Keratinocyte (primary cell): Measurements from ENCODE around the gene PTPMT1.

Experiments
- CTCF ChIP-seq, 3 experiments: IDR thresholded peaks in 1 of 3; conservative IDR thresholded peaks in 1 of 3; optimal IDR thresholded peaks in 1 of 3; 2 replicates in 2 of 3; 3 replicates in 1 of 3; pipeline versions ENCODE3 to v1.5.1; 2011; ENCODE audit warnings: low read length in 3 of 3, mild to moderate bottlenecking in 3 of 3, moderate library complexity in 2 of 3, control low read depth in 1 of 3, inconsistent platforms in 1 of 3; ENCODE audit not compliant: insufficient read depth in 2 of 3; ENCODE audit errors: extremely low read depth in 1 of 3
- EZH2 ChIP-seq: IDR thresholded peaks from one replicate; pipeline ENCODE4 v1.6.1; 2012; ENCODE audit warnings: inconsistent platforms, mild to moderate bottlenecking, low read length, moderate library complexity

- no peak for TF ChIP-seq EZH2
- TF ChIP-seq CTCF (optimal IDR thresholded peaks at IDR 0.05 in 1 of 3, IDR thresholded peaks at IDR 0.05 in 1 of 3, conservative IDR thresholded peaks at IDR 0.05 in 1 of 3; ENCODE audit: extremely low read depth in 1 of 3, insufficient read depth in 2 of 3, low read length in 3 of 3): no peak
Measured at GRCh38 chr11:47541070-47541469, 24.3 kb upstream of the PTPMT1 start.
